Activated CD4-positive, alpha-beta T cell treated with anti-CD3 and anti-CD28 coated beads, Interleukin-2, amount 50 U/mL, for 1 hour (primary cell): ENCODE measurements around the gene BBLN.
"Not testable (repeated sequence)": the region's sequence is repeated elsewhere in the genome, so short reads cannot be mapped to it uniquely, and the experiment has no call there.

Source experiments
- DNase-seq: peaks from one replicate; pipeline ENCODE4 v3.0.0-alpha.2; 2020

BBLN gene

DNA sequence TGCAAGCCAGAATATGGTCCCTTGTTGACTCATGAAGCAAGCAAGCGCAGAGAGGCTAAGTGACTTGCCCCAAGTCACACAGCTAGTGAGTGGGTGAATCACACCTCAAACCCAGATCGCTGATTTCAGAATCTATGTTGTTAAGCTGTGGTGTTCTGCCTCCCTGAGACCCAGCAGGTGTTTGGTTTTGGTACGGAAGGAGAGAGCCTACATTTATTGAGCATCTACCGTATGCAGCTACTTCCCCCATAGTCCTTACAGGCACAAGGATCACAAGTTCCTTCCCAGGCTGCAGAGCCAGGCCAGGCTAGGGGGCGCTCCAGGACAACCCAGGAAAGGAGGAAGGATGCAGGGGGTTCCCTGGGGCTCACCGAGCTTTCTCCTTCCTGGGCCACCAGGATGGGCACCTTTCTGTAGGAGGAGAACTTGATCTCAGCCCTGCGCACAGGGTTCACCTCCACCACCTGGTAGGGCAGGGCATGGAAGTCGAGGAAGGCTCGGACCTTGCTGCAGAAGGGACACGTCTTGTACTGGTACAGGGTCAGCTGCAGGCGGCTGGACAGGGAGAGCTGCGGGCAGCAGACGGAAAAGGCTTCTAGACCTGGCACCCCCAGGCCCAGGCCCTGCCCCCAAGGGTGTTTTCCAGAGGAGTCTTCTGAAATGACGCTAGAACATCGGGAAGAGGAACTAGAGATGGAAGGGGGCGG is 35.0 kb upstream of the BBLN start:
- peak; percentile 34 for DNase-seq

DNA sequence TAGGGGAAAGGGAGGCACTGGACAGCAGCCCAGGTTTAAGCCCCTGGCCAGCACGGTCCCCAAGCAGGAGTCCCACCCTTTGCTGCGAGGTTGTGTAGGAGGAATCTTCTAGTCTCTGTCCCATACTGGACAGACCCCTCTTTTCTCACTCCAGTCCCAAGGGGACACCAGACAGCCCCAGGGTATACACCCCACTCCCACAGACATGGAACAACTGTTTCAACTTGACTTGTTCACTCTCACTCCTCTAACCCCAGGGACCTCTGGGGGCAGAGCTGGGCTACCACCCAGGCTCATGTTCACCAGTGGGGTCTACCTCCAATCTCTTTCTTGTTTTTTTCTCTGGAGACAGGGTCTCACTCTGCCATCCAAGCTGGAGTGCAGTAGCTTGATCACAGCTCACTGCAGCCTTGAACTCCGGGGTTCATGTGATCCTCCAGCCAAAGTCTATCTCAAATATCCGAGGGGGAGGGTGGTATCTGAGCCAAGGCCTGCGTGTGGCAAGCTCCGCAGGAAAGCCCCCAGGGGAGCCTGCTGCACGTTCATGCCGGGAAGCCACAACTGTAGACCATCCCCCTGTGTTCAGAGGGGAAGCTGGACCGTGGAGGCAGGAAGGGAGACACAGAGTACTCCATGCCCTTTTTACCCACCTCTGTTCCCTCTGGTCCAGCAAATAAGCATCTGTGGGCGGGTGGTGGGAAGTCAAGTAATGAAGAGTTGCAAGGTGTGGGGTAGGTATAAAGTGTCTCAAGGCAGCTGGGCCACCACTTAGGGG is 34.3 kb upstream of the BBLN start:
- DNase-seq, result no peak

DNA sequence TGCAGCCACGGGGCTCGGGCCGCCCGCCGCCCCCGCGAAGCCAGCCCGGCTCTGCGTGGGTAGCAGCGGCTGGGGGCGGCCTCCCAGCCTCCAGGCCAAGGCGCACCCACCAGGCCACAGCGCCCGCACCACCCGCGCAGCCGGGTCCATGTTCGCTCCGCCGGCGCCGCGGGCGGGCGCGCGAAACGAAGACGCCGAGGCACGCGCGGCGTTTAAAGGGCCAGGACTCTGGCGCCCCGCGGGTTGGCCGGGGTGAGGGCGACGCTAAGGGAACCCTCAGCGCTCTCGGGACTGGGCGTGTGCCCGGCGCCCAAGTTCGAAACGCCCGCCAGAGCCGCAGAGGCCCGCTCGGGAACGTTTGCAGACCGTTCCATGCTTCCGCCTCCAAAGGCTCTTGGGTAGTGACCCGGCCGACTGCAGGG is 32.5 kb upstream of the BBLN start, which contains the start of gene PTGES2:
Gene PTGES2, minus strand, starts transcription at position 162 of the 422 bp plus-strand sequence. Its CDS starts 12 bp downstream, at position 150.
- DNase-seq, result peak; percentile 75

DNA sequence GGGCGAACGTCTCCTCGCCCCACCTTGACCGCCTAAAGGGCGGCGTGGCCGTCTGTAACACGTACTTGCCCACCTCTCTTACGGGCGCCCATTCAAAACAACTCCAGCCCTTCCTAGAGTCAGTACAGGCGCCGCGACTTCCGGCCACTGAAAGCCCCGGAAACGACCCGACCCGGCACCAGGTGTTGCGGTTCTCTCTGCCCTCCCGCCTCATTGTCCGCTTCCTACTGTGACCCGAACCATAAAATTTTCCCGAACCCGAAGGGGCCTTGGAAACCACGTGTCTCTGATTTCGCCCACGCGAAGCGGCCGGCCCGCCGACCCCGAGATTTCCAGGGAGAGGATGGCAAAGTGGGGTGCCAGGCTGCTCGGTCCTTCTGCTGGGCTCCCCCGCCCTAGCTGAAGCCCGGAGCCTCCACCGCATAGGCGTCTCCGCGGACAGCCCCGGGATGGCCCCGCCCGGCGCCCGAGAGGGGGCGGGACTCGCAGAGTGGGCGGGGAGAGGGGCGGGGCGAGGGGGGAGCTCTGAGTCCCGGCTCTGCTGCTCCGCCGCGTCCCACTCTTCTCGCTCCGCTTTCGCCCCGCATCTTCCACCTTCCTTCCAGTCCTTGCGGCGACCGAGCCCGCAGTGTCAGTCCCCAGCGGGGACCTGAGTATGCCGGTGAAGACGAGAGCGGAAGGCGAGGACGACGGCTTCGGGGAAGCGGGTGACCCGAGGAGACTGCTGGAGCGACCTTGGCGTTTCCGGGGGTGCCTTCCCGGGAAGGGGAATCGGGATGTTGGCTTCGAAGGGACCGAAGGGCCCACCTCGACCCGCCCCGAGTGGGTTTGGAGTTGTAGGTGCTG is 31.9 kb upstream of the BBLN start:
- peak; percentile 80 for DNase-seq

DNA sequence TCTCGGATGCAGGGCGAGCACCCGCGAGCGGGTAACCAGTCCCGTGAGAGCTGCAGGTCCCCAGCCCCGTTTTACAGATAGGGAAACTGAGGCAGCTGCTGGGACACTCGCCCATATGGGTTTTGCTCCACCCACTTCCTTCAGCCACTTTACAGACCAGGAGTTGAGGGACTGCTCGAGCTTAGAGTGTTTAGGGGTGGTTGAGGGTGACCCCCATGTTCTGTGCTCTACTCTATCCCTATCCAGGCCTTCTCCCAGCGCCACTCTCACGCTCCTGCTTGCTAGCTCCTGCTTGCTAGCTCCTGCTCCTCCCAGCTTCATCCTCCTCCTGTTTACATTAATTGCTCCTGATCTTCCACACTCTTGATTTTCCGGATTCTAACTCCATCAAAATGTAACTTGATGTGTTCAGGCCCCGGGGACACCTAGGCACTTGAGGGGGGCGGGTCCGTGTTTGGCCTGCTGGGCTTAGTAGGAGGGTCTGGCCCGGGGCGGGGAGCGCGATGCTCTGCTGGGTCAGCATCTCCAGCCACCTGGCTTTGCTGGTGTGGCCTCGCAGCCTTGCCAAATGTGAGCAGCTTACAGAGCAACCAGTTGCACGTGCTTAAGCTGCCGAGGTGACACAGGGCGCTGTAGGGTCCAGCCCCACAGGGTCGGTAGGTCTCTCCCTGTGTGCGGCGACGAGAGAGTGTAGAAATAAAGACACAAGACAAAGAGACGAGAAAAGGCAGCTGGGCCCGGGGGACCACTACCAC is 31.1 kb upstream of the BBLN start:
- no peak for DNase-seq

DNA sequence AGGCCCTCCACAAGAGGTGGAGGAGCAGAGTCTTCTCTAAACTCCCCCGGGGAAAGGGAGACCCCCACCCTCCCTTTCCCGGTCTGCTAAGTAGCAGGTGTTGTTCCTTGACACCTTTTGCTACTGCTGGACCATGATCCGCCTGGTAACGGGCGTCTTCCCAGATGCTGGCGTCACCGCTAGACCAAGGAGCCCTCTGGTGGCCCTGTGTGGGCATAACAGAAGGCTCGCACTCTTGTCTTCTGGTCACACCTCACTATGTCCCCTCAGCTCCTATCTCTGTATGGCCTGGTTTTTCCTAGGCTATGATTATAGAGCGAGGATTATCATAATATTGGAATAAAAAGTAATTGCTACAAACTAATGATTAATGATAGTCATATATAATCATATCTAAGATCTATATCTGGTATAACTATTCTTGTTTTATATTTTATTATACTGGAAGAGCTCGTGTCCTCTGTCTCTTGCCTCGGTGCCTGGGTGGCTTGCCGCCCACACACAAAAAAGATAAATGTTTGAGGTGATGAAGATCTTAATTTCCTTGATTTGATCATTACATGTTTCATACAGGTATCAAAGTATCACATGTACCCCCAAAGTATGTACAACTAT is 30.0 kb upstream of the BBLN start:
- DNase-seq, result peak; percentile 49

DNA sequence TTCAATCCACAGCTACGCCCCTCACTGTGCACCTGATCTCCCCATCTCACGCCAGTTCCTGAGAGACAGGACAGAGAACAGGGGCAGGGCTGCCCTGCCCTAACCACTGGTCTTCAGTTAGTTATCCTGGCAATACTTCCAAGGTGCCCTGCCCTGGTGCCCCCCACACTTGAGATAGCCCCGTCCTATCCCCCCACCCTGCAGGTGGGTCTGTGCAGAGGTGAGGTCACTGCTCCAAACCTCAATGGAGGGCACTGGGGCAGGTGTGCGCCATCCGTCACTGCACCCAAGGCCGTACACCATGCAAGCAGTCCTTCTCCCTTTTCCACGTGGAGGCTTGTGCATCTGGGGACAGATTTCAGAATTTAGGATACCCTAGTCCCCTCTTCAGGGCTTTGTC is 29.4 kb upstream of the BBLN start:
- not testable (repeated sequence) for DNase-seq

DNA sequence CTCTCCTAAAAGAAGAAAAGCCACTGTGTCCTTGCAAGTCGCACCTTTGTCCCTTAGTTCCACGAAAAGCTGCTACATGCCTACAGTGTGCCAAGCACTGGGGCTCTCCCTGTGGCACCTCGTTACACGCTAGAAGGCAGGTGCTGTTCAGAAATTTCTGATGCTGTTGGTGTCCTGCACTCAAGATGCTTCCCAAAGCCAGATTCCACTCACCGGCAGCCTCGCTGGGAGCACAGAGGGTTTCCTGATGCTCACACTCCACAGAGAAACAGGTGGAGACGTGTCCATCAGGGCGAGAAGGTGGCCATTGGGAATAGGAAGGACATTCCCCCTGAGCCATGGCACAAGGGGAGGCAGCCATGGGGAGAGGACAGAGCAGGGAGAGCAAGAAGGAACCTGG is 28.7 kb upstream of the BBLN start:
- DNase-seq, result not testable (repeated sequence)

DNA sequence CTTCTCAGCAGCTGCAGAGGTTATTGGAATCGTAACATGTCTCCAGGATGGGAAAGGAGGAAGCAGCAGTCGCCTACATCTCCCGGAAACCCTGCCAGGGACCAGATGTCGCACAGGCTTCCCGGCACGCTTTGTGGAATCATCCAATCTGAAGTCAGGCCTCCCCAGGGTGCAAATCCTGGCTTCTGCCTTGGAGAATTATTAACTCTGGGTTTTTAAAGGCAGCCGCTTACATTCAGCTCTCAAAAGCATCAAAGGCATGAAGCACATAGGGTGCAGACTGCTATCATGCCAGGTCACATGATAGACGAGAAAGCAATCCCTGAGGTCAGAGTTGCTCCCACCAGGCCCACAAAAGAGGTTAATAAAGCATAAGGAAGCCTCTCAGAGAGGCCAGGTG is 27.9 kb upstream of the BBLN start:
- not testable (repeated sequence) for DNase-seq

DNA sequence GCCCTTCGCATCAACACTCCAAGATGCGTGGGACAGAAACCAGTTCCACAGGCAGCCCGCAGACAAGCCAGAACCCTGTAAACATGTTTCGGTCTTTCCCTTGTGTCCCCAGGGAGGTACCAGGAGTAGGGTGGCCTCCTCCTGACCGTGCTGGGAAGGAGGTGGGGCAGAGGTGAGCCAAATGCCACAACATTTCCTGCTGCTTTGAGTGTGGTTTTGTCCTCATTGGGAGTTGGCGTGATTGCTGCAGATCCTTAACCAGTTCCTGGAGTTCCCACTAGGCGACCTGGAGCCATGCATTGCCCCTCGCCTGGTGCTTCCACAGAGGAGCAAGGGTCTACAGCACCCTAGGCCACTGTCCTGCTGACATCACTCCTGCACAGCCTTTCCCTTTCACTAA is 24.5 kb upstream of the BBLN start:
- not testable (repeated sequence) for DNase-seq

DNA sequence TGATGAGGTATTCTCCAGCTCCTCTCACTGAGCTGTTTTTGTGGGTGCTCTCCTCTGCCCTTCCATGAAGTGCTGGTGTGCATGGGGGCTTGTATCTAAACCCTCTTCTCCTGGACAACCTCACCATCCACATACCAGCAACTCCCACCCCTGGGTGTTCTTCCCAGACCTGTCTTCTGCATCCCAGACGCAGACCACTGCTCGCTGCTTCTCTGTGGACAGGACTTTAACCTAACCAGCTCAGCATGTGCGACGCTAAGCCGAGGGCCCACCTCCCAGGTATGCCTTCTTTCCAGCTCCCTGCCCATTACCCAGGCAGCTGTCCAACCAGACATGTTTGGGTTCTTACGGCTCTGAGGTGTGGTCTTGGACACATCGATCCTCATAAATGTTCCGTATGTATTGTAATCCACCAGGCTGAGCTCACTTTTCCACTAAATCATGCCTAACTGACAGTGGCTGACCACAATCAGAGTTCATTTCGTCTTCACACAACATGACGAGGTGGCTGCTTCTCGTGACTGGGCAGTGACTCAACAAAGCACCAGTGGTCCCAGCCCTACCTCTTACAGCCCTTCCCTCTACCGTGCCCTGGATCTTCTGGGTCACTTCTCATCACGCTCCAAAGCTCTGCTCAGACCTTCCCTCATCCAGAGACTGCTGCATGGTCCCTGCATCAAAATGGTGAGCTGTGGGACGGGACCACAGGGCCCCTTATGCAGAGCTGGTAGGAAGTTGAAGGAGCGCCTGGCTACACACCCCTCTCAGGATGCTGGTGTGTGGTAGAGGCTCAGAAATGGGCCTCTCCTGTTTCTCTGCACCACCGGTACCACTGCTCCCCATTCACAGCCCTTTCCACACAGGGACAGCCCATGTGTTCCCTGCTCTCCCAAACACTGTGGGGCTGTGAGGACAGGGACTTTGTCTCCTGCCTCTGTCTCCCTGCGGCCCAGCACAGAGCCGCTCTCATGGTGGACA is 23.0 kb upstream of the BBLN start:
- no peak for DNase-seq

DNA sequence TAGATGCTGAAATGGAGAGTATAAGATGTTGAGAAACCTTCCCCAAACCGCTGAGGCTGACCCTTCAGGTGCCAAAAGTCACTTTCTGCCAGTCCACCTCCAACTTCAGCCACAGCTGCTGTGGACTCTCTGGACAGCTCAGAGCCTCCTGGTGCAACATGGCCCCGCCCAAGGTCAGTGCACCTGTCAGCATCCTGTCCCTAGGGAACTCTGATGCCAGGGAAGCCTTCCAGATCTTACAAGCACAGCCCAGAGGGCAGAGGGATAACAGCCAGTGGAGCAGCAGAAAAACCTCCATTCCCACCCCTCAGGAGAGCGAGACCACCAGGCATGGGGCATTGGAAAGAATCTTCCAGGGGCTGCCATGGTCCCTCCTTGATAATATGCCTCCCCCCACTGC is 22.1 kb upstream of the BBLN start:
- no peak for DNase-seq

DNA sequence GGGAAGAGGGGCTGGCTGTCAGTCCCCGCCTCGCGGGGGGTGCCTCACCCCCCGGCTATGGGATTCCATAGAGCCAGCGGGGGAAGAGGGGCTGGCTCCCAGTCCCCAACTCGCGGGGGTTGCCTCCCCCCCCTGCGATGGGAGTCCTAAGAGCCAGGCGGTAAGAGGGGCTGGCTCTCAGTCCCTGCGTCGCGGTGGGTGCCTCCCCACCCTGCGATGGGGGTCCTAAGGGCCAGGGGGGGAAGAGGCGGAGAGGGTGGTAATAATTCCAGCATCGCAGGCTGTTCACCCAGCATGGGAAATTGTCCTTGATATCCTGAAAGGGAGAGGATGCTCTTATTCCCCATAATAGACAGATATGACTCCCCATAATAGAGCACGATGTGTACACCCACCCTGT is 20.4 kb upstream of the BBLN start:
- DNase-seq, result no peak

DNA sequence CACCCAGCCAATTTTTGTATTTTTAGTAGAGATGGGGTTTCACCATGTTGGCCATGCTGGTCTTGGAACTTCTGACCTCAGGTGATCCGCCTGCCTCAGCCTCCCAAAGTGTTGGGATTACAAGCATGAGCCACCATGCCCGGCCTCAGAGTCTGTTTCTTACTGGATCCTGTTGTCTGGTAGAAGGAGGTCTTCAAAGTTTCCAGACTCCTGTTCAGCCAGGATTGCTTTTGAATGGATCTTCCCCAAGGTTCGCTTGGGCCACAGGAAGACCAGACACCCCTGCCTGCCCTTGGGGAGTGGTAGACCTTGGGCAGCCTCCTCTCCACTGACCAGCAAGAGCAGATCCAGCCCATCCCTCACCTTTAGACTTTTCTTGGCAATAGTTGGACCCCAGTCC is 18.5 kb upstream of the BBLN start:
- DNase-seq, result no peak

DNA sequence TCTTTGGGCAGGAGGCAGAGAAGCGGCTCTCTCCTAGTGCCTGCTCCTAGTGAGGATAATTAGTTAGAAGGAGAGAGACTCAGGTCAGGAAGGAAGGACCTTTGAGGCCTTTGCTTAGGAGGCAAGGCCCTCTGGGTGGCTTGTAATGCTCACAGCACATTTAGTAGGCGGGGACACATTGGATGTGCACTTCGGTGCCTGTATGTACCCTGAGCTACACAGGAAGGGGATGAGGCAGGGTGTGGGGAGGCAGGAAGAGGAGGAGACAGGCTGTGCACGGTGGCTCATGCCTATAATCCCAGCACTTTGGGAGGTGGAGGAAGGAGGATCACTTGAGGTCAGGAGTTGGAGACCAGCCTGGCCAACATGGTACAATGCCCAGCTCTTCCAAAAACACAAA is 18.0 kb upstream of the BBLN start:
- DNase-seq, result no peak

DNA sequence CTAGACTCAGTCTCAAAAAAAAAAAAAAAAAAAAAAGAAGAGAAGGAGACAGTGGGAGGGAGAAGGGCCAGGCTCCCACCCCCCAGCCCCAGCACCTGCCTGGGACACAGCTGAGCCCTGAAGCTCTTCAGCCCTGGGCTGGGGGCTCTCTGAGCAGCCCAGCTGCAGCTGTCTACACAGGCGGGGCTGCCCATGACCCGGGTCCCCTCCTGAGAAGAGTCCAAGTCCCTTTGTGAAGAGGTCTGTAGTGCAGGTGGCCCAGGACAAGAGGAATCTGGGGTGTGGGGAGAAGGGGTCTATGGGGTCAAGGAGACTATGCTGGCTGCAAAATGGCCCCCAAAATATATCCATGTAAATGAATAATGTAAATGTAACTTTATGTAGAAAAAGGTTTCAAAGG is 17.5 kb upstream of the BBLN start:
- DNase-seq, result no peak

DNA sequence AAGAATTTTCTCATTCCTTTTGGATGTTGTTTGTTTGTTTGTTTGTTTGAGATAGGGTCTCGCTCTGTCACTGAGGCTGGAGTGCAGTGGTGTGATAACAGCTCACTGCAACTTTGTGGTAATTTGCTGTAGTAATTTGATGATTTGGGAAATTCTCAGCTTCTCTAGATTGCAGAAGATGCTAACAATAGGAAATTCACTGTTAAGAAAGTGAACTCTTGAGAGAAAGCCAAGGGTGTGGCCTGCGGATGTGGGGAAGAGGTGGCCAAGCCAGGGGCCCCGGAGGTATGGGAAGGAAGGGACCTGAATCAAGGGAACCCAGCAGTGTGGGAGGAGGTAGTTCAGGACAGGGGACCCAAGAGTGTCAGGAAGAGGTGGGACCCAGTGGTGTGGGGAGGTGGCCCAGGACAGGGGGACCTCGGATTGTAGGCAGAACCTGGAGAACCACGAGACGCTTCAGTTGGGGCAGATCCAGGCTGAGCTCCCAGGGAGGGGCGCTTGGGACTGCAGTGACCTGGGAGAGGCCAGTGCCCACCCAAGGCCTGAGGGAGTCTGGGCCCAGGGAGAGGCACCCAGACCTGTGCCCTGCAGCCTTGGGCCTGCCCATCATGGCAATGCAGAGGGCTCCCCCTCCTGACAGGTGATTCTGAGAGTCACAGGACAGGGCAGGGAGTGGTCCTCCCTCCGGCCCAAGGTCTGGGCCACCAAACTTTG is 16.4 kb upstream of the BBLN start:
- no peak for DNase-seq

DNA sequence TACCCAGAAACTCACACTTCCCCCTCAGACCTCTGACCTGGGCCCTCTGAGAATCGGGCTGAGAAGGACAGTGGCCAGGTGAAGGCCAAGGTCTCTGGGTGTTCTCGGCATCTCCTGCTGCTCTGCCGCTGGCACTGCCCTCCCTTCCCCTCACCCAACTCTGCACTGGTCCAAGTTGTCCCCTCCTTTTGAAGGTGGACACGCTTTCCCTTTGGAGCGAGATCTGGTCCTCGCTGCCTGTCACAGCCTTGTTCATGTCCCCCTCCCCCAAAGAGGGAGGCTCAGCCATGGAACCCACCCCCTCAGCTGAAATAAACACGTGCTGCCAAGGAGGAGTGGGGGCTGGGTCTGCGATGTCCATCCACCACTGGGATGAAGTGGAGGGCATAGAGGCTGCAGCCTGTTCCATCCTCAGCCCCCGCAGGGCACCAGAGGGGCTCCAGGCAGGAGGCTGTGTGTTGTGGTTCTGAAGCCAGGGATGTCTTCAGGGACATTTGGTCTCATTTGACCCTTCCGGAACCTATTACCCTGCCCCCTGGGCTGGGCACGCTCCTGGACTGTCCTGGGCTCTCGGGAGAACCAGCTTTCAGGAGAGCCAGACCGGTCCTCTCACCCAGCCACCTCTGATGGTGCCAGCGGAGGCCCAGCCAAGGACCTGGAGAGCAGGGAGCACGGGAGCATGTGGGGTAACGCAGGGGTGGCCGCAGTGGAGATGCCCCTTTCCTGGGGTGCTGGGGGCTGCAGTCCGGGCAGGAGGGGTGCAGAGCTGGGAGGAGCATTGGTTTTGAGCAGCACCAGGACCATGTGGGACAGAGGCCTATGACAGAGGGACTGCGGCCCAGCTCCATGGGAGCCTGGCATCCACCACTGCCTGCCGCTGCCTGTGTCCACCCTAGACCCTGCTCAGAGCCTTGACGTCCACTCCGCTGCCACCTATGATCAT is 15.6 kb upstream of the BBLN start:
- no peak for DNase-seq

DNA sequence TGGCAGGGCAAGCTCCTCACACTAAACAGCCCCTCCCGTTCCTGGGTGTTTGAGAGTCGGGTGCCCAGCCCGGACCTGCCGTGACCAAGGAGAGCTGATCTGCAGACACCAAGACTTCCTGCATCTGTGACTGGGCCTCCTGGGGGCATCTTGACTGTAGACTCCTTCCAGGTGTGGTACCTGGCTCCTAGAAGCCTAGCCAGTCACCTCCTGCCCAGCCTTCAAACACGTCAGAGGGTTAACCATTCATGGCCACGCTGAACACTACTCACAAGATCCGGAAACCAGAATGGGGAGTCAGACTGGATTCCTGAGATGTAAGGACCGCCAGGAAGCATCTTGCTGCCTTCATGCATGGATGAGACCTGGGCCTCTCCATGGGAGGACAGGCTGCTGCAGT is 14.5 kb upstream of the BBLN start:
- DNase-seq, result no peak
